MM.1S (cell line): ENCODE data around the gene ANKRD6.

Experiments
- DNase-seq: peaks from one replicate; pipeline ENCODE4 v3.0.0-alpha.2; 2015
- H2AFZ ChIP-seq: fragments of 300-600 bp; sonication (generic); 2 replicates; pipeline ENCODE4 v1.6.0; 2016; ENCODE audit warnings: antibody characterized with exemption, low read length
- H3F3A ChIP-seq: fragments of 300-600 bp; sonication (generic); 2 replicates; pipeline ENCODE4 v1.6.1; 2016; ENCODE audit warnings: mild to moderate bottlenecking, antibody characterized with exemption, low read length, moderate library complexity, mixed read lengths; ENCODE audit not compliant: insufficient read depth
- H3K27ac ChIP-seq: fragments of 300-600 bp; sonication (generic); 2 replicates; pipeline ENCODE4 v1.5.1; 2016; ENCODE audit warnings: mild to moderate bottlenecking, low read length
- H3K27me3 ChIP-seq: fragments of 300-600 bp; sonication (generic); replicated peaks from 2 replicates; pipeline ENCODE4 v1.6.0; 2016; ENCODE audit warnings: low read length; ENCODE audit not compliant: insufficient read depth
- H3K36me3 ChIP-seq: fragments of 300-600 bp; sonication (generic); replicated peaks from 2 replicates; pipeline ENCODE4 v1.6.1; 2016; ENCODE audit warnings: mild to moderate bottlenecking, low read length, mixed read lengths; ENCODE audit not compliant: insufficient read depth
- H3K4me1 ChIP-seq: fragments of 300-600 bp; sonication (generic); 2 replicates; pipeline ENCODE4 v1.6.1; 2016; ENCODE audit warnings: low read length, mixed read lengths
- H3K4me2 ChIP-seq: fragments of 300-600 bp; sonication (generic); 2 replicates; pipeline ENCODE4 v1.6.0; 2016; ENCODE audit warnings: low read depth, low read length
- H3K4me3 ChIP-seq: fragments of 300-600 bp; sonication (generic); 2 replicates; pipeline ENCODE4 v1.5.1; 2016; ENCODE audit warnings: low read length, mixed read lengths
- H3K79me2 ChIP-seq: fragments of 300-600 bp; sonication (generic); 2 replicates; pipeline ENCODE4 v1.6.1; 2016; ENCODE audit warnings: mixed run types, low read length, mixed read lengths
- H3K9ac ChIP-seq: fragments of 300-600 bp; sonication (generic); 2 replicates; pipeline ENCODE4 v1.6.1; 2016; ENCODE audit warnings: low read length, mixed read lengths
- H3K9me2 ChIP-seq: fragments of 300-600 bp; sonication (generic); replicated peaks from 2 replicates; pipeline ENCODE4 v1.6.1; 2016; ENCODE audit warnings: mild to moderate bottlenecking, low read length, mixed read lengths; ENCODE audit not compliant: insufficient read depth
- H3K9me3 ChIP-seq: fragments of 300-600 bp; sonication (generic); replicated peaks from 2 replicates; pipeline ENCODE4 v1.6.1; 2016; ENCODE audit warnings: mild to moderate bottlenecking, low read length, mixed read lengths; ENCODE audit not compliant: insufficient read depth
- H4K20me1 ChIP-seq: fragments of 300-600 bp; sonication (generic); 2 replicates; pipeline ENCODE4 v1.6.1; 2016; ENCODE audit warnings: mild to moderate bottlenecking, low read length, moderate library complexity, mixed read lengths; ENCODE audit not compliant: insufficient read depth
- CTCF ChIP-seq: fragments of 300-600 bp; sonication (generic); IDR thresholded peaks from 2 replicates; pipeline ENCODE4 v1.5.1; 2016; ENCODE audit warnings: antibody characterized with exemption, low read length, mixed read lengths
- EZH2 ChIP-seq: fragments of 300-600 bp; sonication (generic); optimal IDR thresholded peaks from 2 replicates; pipeline ENCODE3; 2017; ENCODE audit warnings: low read depth, mild to moderate bottlenecking, antibody characterized with exemption, low read length, mixed read lengths
- EZH2phosphoT487 ChIP-seq: fragments of 300-600 bp; sonication (generic); IDR thresholded peaks from 2 replicates; pipeline ENCODE4 v1.6.1; 2018; ENCODE audit warnings: antibody characterized with exemption, low read length

Gene ANKRD6

GRCh38 chr6:89616531-89616930 lies 183.6 kb downstream of the ANKRD6 start:
- no peaks in the 10 kb centered on the region for H3K9me3 ChIP-seq

GRCh38 chr6:89618026-89618425 lies 185.1 kb downstream of the ANKRD6 start:
- Histone ChIP-seq H3K9me2 (no peaks in the 10 kb centered on the region), H2AFZ (no peak overlapping the region), H3K9me3 (no peaks in the 10 kb centered on the region), H3K4me1 (no peaks in the 10 kb centered on the region), H3K27ac (no peak overlapping the region), H4K20me1 (no peaks in the 10 kb centered on the region), H3K4me3 (no peak overlapping the region), H3K9ac (no peak overlapping the region), H3K4me2 (no peak overlapping the region), H3K36me3 (no peaks in the 10 kb centered on the region), H3K27me3 (no peaks in the 10 kb centered on the region), H3F3A (no peaks in the 10 kb centered on the region), H3K79me2 (no peaks in the 10 kb centered on the region)
- no peak for DNase-seq
- TF ChIP-seq CTCF (no peak), EZH2 (no peak), EZH2phosphoT487 (no peak)

More at GRCh38 chr6:89616531-89616930, 183.6 kb downstream of the ANKRD6 start:
- Histone ChIP-seq H3K9me2 (no peaks in the 10 kb centered on the region), H3K27ac (no peak overlapping the region), H3F3A (peaks cover 3% of the 10 kb centered on the region; the same call in 1 of the 2 replicates), H3K79me2 (no peaks in the 10 kb centered on the region), H3K9ac (no peak overlapping the region), H3K4me3 (no peak overlapping the region), H4K20me1 (no peaks in the 10 kb centered on the region), H3K27me3 (no peaks in the 10 kb centered on the region), H3K4me2 (no peak overlapping the region), H2AFZ (no peak overlapping the region), H3K4me1 (peaks cover 8% of the 10 kb centered on the region), H3K36me3 (no peaks in the 10 kb centered on the region)
- TF ChIP-seq EZH2 (no peak), CTCF (no peak), EZH2phosphoT487 (no peak)
- no peak for DNase-seq

- Histone ChIP-seq H3K9me2 (no peaks in the 10 kb centered on the region), H3K27ac (no peak overlapping the region), H4K20me1 (no peaks in the 10 kb centered on the region), H3K36me3 (no peaks in the 10 kb centered on the region), H3K4me3 (no peak overlapping the region), H3K9ac (no peak overlapping the region), H3K79me2 (no peaks in the 10 kb centered on the region), H3K27me3 (no peaks in the 10 kb centered on the region), H2AFZ (no peak overlapping the region), H3K9me3 (no peaks in the 10 kb centered on the region), H3K4me2 (no peak overlapping the region), H3F3A (no peaks in the 10 kb centered on the region), H3K4me1 (no peaks in the 10 kb centered on the region)
- TF ChIP-seq CTCF (no peak), EZH2phosphoT487 (no peak), EZH2 (no peak)
- DNase-seq: no peak
Measured at GRCh38 chr6:89619567-89619966, 186.6 kb downstream of the ANKRD6 start.

- Histone ChIP-seq H3K9me2 (no peaks in the 10 kb centered on the region), H3K9ac (no peak overlapping the region), H3F3A (no peaks in the 10 kb centered on the region), H3K36me3 (no peaks in the 10 kb centered on the region), H4K20me1 (no peaks in the 10 kb centered on the region), H2AFZ (no peak overlapping the region), H3K27me3 (no peaks in the 10 kb centered on the region), H3K4me3 (no peak overlapping the region), H3K4me1 (no peaks in the 10 kb centered on the region), H3K4me2 (no peak overlapping the region), H3K27ac (no peak overlapping the region), H3K9me3 (no peaks in the 10 kb centered on the region), H3K79me2 (no peaks in the 10 kb centered on the region)
- no peak for TF ChIP-seq EZH2phosphoT487
- TF ChIP-seq CTCF: no peak
- no peak for TF ChIP-seq EZH2
- DNase-seq: no peak
Measured at GRCh38 chr6:89623749-89624148, 190.8 kb downstream of the ANKRD6 start.
